Endodermal cell (in vitro differentiated cells): ENCODE results near the gene SETD4. TPM values are rescaled to one million over a fixed set of nuclear protein-coding genes. Genes with fewer than 3 reads are reported as not detected.

ENCODE experiments used
- DNase-seq: peaks from one replicate; pipeline ENCODE4 v3.0.0-alpha.2; 2017
- H3K27ac ChIP-seq: 2 replicates; pipeline ENCODE4 v1.5.1; 2013; ENCODE audit warnings: mild to moderate bottlenecking, low read depth, low read length, moderate library complexity
- H3K27me3 ChIP-seq: 2 replicates; pipeline ENCODE4 v1.6.1; 2013; ENCODE audit warnings: mild to moderate bottlenecking, low read length, moderate library complexity; ENCODE audit not compliant: insufficient read depth, control insufficient read depth, poor library complexity, severe bottlenecking
- H3K36me3 ChIP-seq: 2 replicates; pipeline ENCODE4 v1.7.0; 2013; ENCODE audit warnings: mild to moderate bottlenecking, low read length, moderate library complexity; ENCODE audit not compliant: control insufficient read depth, insufficient read depth
- H3K4me1 ChIP-seq: one replicate; pipeline ENCODE4 v1.7.0; 2013; ENCODE audit warnings: low read length; ENCODE audit not compliant: control insufficient read depth, insufficient read depth
- H3K4me3 ChIP-seq: 2 replicates; pipeline ENCODE4 v1.5.1; 2013; ENCODE audit warnings: mild to moderate bottlenecking, low read length, moderate library complexity
- H3K9ac ChIP-seq: 2 replicates; pipeline ENCODE4 v1.6.1; 2013; ENCODE audit warnings: mild to moderate bottlenecking, low read length, moderate library complexity; ENCODE audit not compliant: poor library complexity, severe bottlenecking; ENCODE audit errors: extremely low read depth
- H3K9me3 ChIP-seq: 2 replicates; pipeline ENCODE4 v1.6.1; 2013; ENCODE audit warnings: mild to moderate bottlenecking, low read length, moderate library complexity; ENCODE audit not compliant: control insufficient read depth
- H3K27ac Mint-ChIP-seq: 2 replicates; pipeline ENCODE4 v1.8.0; 2020; ENCODE audit warnings: mixed read lengths
- H3K27me3 Mint-ChIP-seq: 2 replicates; pipeline ENCODE4 v1.8.0; 2021; ENCODE audit warnings: mild to moderate bottlenecking, mixed read lengths; ENCODE audit not compliant: insufficient read depth
- H3K36me3 Mint-ChIP-seq: 2 replicates; pipeline ENCODE4 v1.8.0; 2020; ENCODE audit warnings: low read depth, mixed read lengths
- H3K4me1 Mint-ChIP-seq: 2 replicates; pipeline ENCODE4 v1.8.0; 2020; ENCODE audit warnings: mixed read lengths
- H3K4me3 Mint-ChIP-seq: 2 replicates; pipeline ENCODE4 v1.8.0; 2020; ENCODE audit warnings: mild to moderate bottlenecking, moderate library complexity, mixed read lengths
- H3K9me3 Mint-ChIP-seq: 2 replicates; pipeline ENCODE4 v1.8.0; 2020; ENCODE audit warnings: mild to moderate bottlenecking, mixed read lengths
- CTCF ChIP-seq: fragments of 200-600 bp; sonication (generic); conservative IDR thresholded peaks from 2 replicates; pipeline ENCODE4 v1.5.0; 2021; ENCODE audit warnings: antibody characterized with exemption, mild to moderate bottlenecking
- WGBS, 2 experiments: methylation state at CpG; one replicate each; pipeline versions ENCODE4 v1.1.5 to v1.1.7; 2013; ENCODE audit warnings: missing lambda C conversion rate in 2 of 2, mixed read lengths in 1 of 2; ENCODE audit not compliant: insufficient coverage in 1 of 2, insufficient read length in 1 of 2; 5-methylcytosine and 5-hydroxymethylcytosine counted together
- total RNA-seq, 2 donors: library from RNA; stranded (reverse); fragmentation: NEBNext Ultra II Directional in 1 of 2; extraction: Animal tissue kit (Norgen Biotek cat#: 25700) in 1 of 2; gene quantifications; 2 replicates in 1 of 2; 3 replicates in 1 of 2; pipeline ENCODE4 v1.2.1, GENCODE V29; 2021

SETD4 gene
- total RNA-seq, 2 donors from 2014 or later: 27.8 to 31.9 TPM

GRCh38 chr21:36010801-36011200, 49.5 kb downstream of the SETD4 start:
- no peak for TF ChIP-seq CTCF
- no peaks in the 10 kb centered on the region for H3K27me3 ChIP-seq
- no peak overlapping the region for H3K9ac ChIP-seq
- Mint-ChIP-seq H3K4me3 (no peak overlapping the region), H3K4me1 (no peaks in the 10 kb centered on the region), H3K27ac (no peak overlapping the region), H3K9me3 (no peaks in the 10 kb centered on the region), H3K27me3 (no peaks in the 10 kb centered on the region), H3K36me3 (no peaks in the 10 kb centered on the region)
- no peaks in the 10 kb centered on the region for H3K4me1 ChIP-seq
- DNase-seq: no peak
- H3K36me3 ChIP-seq: no peaks in the 10 kb centered on the region
- no peaks in the 10 kb centered on the region for H3K9me3 ChIP-seq
- no peak overlapping the region for H3K27ac ChIP-seq
- no peak overlapping the region for H3K4me3 ChIP-seq
- WGBS, 2 experiments: 90 to 94% methylated on average over 1 of the region's 2 CpGs

DNA sequence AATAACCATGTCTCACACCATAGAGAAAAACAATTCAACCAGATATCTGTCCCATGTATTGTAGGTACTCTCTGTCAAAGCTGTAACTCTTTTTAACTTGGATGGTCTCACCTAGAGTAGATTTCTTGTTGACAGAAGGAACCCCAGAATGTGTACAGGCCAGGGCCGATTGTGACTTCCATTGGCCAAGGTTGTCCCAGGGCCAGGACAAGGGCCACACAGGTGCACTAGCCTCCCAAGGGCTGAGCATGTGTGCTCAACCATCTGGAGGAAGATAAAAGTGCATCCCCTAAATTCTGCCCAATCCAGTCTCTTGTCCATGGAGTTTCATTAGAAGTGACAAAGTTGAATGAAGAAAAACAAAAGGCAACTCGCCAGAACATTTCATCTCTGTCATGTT, 51.8 kb downstream of the SETD4 start:
- H3K4me3 Mint-ChIP-seq: no peak overlapping the region
- WGBS, 2 experiments: 86% methylated on average over 2 of the region's 2 CpGs; no CpG with 5 or more reads in 1 of the 2 experiments
- H3K4me3 ChIP-seq: no peak overlapping the region
- H3K9me3 ChIP-seq: no peaks in the 10 kb centered on the region
- H3K27ac Mint-ChIP-seq: no peak overlapping the region
- H3K4me1 ChIP-seq: no peaks in the 10 kb centered on the region
- H3K27me3 Mint-ChIP-seq: peaks cover 4% of the 10 kb centered on the region
- H3K36me3 ChIP-seq: no peaks in the 10 kb centered on the region
- no peak overlapping the region for H3K27ac ChIP-seq
- no peaks in the 10 kb centered on the region for H3K4me1 Mint-ChIP-seq
- H3K9me3 Mint-ChIP-seq: peaks cover 9% of the 10 kb centered on the region
- no peak for TF ChIP-seq CTCF
- no peaks in the 10 kb centered on the region for H3K36me3 Mint-ChIP-seq
- DNase-seq: no peak
- no peak overlapping the region for H3K9ac ChIP-seq
- no peaks in the 10 kb centered on the region for H3K27me3 ChIP-seq

GRCh38 chr21:36005879-36006400, 54.4 kb downstream of the SETD4 start:
- 94 to 96% methylated on average over 2 to 5 of the region's 5 CpGs for WGBS, 2 experiments
- Histone ChIP-seq H3K27ac (no peak overlapping the region), H3K4me1 (no peaks in the 10 kb centered on the region), H3K36me3 (no peaks in the 10 kb centered on the region), H3K4me3 (no peak overlapping the region), H3K27me3 (no peaks in the 10 kb centered on the region), H3K9me3 (no peaks in the 10 kb centered on the region), H3K9ac (no peak overlapping the region)
- peaks cover 16% of the 10 kb centered on the region for H3K9me3 Mint-ChIP-seq
- no peak for DNase-seq
- no peak for TF ChIP-seq CTCF
- H3K4me1 Mint-ChIP-seq: no peaks in the 10 kb centered on the region
- peaks cover 12% of the 10 kb centered on the region for H3K27me3 Mint-ChIP-seq
- no peaks in the 10 kb centered on the region for H3K36me3 Mint-ChIP-seq
- no peak overlapping the region for H3K27ac Mint-ChIP-seq
- no peak overlapping the region for H3K4me3 Mint-ChIP-seq
